ENCODE results near the gene CCDC107.

The CCDC107 gene

GRCh38 chr9:35653611-35654010 is 4.5 kb upstream of the CCDC107 start:
- Histone ChIP-seq H2BK15ac (replicated peaks; ENCODE audit: low read depth) (no peak overlapping the region), H3K79me2 (ENCODE audit: control insufficient read depth, insufficient read depth, low read length) (no peaks in the 10 kb centered on the region), H3K4ac (ENCODE audit: low read depth, low read length) (no peak overlapping the region), H4K5ac (ENCODE audit: low read length) (no peak overlapping the region), H3K4me3 (ENCODE audit: low read length) (no peak overlapping the region), H3K79me1 (ENCODE audit: low read length) (no peaks in the 10 kb centered on the region), H3K4me1 (ENCODE audit: control insufficient read depth, low read depth, low read length) (no peaks in the 10 kb centered on the region), H2BK5ac (ENCODE audit: low read length) (no peak overlapping the region), H3K36me3 (ENCODE audit: control insufficient read depth, insufficient read depth, low read length) (no peaks in the 10 kb centered on the region), H3K27ac (ENCODE audit: low read depth, low read length) (no peak overlapping the region), H3K9ac (ENCODE audit: low read length) (no peak overlapping the region), H4K8ac (ENCODE audit: low read depth, low read length) (no peak overlapping the region), H3K18ac (ENCODE audit: low read length) (no peak overlapping the region), H3K4me2 (ENCODE audit: low read length) (no peak overlapping the region), H3K23ac (ENCODE audit: low read length) (no peak overlapping the region), H2BK120ac (ENCODE audit: low read depth, low read length) (no peak overlapping the region), H3K27me3 (ENCODE audit: insufficient read depth, low read length, poor library complexity) (no peaks in the 10 kb centered on the region), H2AK5ac (ENCODE audit: low read length) (no peak overlapping the region), H3K56ac (ENCODE audit: low read length) (no peak overlapping the region)
- WGBS (ENCODE audit: extremely low coverage, insufficient coverage, low lambda C conversion rate): no CpG with 5 or more reads among the region's 2 CpGs
- DNase-seq: no peak

GRCh38 chr9:35656348-35656747 is 1.7 kb upstream of the CCDC107 start:
- Histone ChIP-seq H3K4me1 (ENCODE audit: control insufficient read depth, low read depth, low read length) (no peaks in the 10 kb centered on the region), H2BK5ac (ENCODE audit: low read length) (no peak overlapping the region), H2AK5ac (ENCODE audit: low read length) (no peak overlapping the region), H3K9ac (ENCODE audit: low read length) (no peak overlapping the region), H3K27me3 (ENCODE audit: insufficient read depth, low read length, poor library complexity) (no peaks in the 10 kb centered on the region), H3K23ac (ENCODE audit: low read length) (no peak overlapping the region), H4K5ac (ENCODE audit: low read length) (no peak overlapping the region), H3K18ac (ENCODE audit: low read length) (no peak overlapping the region), H4K8ac (ENCODE audit: low read depth, low read length) (no peak overlapping the region), H2BK120ac (ENCODE audit: low read depth, low read length) (no peak overlapping the region), H3K36me3 (ENCODE audit: control insufficient read depth, insufficient read depth, low read length) (peaks cover 4% of the 10 kb centered on the region), H3K79me1 (ENCODE audit: low read length) (no peaks in the 10 kb centered on the region), H3K4ac (ENCODE audit: low read depth, low read length) (no peak overlapping the region), H3K79me2 (ENCODE audit: control insufficient read depth, insufficient read depth, low read length) (no peaks in the 10 kb centered on the region), H3K4me3 (ENCODE audit: low read length) (no peak overlapping the region), H2BK15ac (replicated peaks; ENCODE audit: low read depth) (no peak overlapping the region), H3K4me2 (ENCODE audit: low read length) (no peak overlapping the region), H3K56ac (ENCODE audit: low read length) (no peak overlapping the region), H3K27ac (ENCODE audit: low read depth, low read length) (no peak overlapping the region)
- WGBS (ENCODE audit: extremely low coverage, insufficient coverage, low lambda C conversion rate): no CpG with 5 or more reads among the region's 17 CpGs
- no peak for DNase-seq

- Histone ChIP-seq H3K4me3 (ENCODE audit: low read length) (peak overlapping the region; percentile 47), H3K27ac (ENCODE audit: low read depth, low read length) (no peak overlapping the region), H2AK5ac (ENCODE audit: low read length) (no peak overlapping the region), H3K36me3 (ENCODE audit: control insufficient read depth, insufficient read depth, low read length) (peaks cover 4% of the 10 kb centered on the region), H3K4me1 (ENCODE audit: control insufficient read depth, low read depth, low read length) (no peaks in the 10 kb centered on the region), H4K5ac (ENCODE audit: low read length) (no peak overlapping the region), H2BK15ac (replicated peaks; ENCODE audit: low read depth) (no peak overlapping the region), H2BK5ac (ENCODE audit: low read length) (no peak overlapping the region), H3K4ac (ENCODE audit: low read depth, low read length) (no peak overlapping the region), H3K79me2 (ENCODE audit: control insufficient read depth, insufficient read depth, low read length) (no peaks in the 10 kb centered on the region), H3K79me1 (ENCODE audit: low read length) (no peaks in the 10 kb centered on the region), H3K9ac (ENCODE audit: low read length) (peak overlapping the region; percentile 76), H3K4me2 (ENCODE audit: low read length) (peak overlapping the region; percentile 92), H2BK120ac (ENCODE audit: low read depth, low read length) (no peak overlapping the region), H4K8ac (ENCODE audit: low read depth, low read length) (no peak overlapping the region), H3K27me3 (ENCODE audit: insufficient read depth, low read length, poor library complexity) (no peaks in the 10 kb centered on the region), H3K18ac (ENCODE audit: low read length) (no peak overlapping the region), H3K23ac (ENCODE audit: low read length) (no peak overlapping the region), H3K56ac (ENCODE audit: low read length) (peak overlapping the region; percentile 80)
- WGBS (ENCODE audit: extremely low coverage, insufficient coverage, low lambda C conversion rate): no CpG with 5 or more reads among the region's 25 CpGs
- no peak for DNase-seq
These were observed 1.1 kb upstream of the CCDC107 start for GRCh38 chr9:35656831-35657545.

GRCh38 chr9:35657546-35658136 is 451 bp upstream of the CCDC107 start, which contains the start of gene RMRP:
Gene RMRP, minus strand, starts transcription at chr9:35658019.
- Histone ChIP-seq H4K5ac (ENCODE audit: low read length) (no peak within 1 kb of the TSS), H2AK5ac (ENCODE audit: low read length) (no peak within 1 kb of the TSS), H3K23ac (ENCODE audit: low read length) (no peak within 1 kb of the TSS), H3K9ac (ENCODE audit: low read length) (peak within 1 kb of the TSS; percentile 91), H3K79me2 (ENCODE audit: control insufficient read depth, insufficient read depth, low read length) (no peaks in the 10 kb centered on the region), H3K36me3 (ENCODE audit: control insufficient read depth, insufficient read depth, low read length) (peaks cover 4% of the 10 kb centered on the region), H3K56ac (ENCODE audit: low read length) (peak within 1 kb of the TSS; percentile 96), H3K79me1 (ENCODE audit: low read length) (peaks cover 2% of the 10 kb centered on the region), H2BK15ac (replicated peaks; ENCODE audit: low read depth) (no peak within 1 kb of the TSS), H2BK120ac (ENCODE audit: low read depth, low read length) (no peak within 1 kb of the TSS), H3K27me3 (ENCODE audit: insufficient read depth, low read length, poor library complexity) (no peaks in the 10 kb centered on the region), H3K4me2 (ENCODE audit: low read length) (peak within 1 kb of the TSS; percentile 92), H2BK5ac (ENCODE audit: low read length) (peak within 1 kb of the TSS; percentile 31), H3K4me1 (ENCODE audit: control insufficient read depth, low read depth, low read length) (no peaks in the 10 kb centered on the region), H3K27ac (ENCODE audit: low read depth, low read length) (peak within 1 kb of the TSS; percentile 41), H3K4ac (ENCODE audit: low read depth, low read length) (peak within 1 kb of the TSS; percentile 73), H4K8ac (ENCODE audit: low read depth, low read length) (no peak within 1 kb of the TSS), H3K4me3 (ENCODE audit: low read length) (peak within 1 kb of the TSS; percentile 80), H3K18ac (ENCODE audit: low read length) (peak within 1 kb of the TSS; percentile 62)
- WGBS (ENCODE audit: extremely low coverage, insufficient coverage, low lambda C conversion rate): no CpG with 5 or more reads among the region's 42 CpGs
- DNase-seq: peak; percentile 100

GRCh38 chr9:35658968-35659220 is 802 bp downstream of the CCDC107 start:
- H2AK5ac ChIP-seq (ENCODE audit: low read length): no peak overlapping the region
- H3K4me3 ChIP-seq (ENCODE audit: low read length): peak overlapping the region; percentile 80
- no peak overlapping the region for H3K27ac ChIP-seq (ENCODE audit: low read depth, low read length)
- H2BK15ac ChIP-seq (replicated peaks; ENCODE audit: low read depth): no peak overlapping the region
- H2BK120ac ChIP-seq (ENCODE audit: low read depth, low read length): no peak overlapping the region
- H3K4ac ChIP-seq (ENCODE audit: low read depth, low read length): no peak overlapping the region
- H3K18ac ChIP-seq (ENCODE audit: low read length): no peak overlapping the region
- no peaks in the 10 kb centered on the region for H3K27me3 ChIP-seq (ENCODE audit: insufficient read depth, low read length, poor library complexity)
- peak; percentile 30 for DNase-seq
- H3K4me2 ChIP-seq (ENCODE audit: low read length): peak overlapping the region; percentile 14
- H2BK5ac ChIP-seq (ENCODE audit: low read length): no peak overlapping the region
- WGBS (ENCODE audit: extremely low coverage, insufficient coverage, low lambda C conversion rate): no CpG with 5 or more reads among the region's 2 CpGs
- H3K56ac ChIP-seq (ENCODE audit: low read length): peak overlapping the region; percentile 96
- no peaks in the 10 kb centered on the region for H3K79me2 ChIP-seq (ENCODE audit: control insufficient read depth, insufficient read depth, low read length)
- H4K8ac ChIP-seq (ENCODE audit: low read depth, low read length): no peak overlapping the region
- H3K23ac ChIP-seq (ENCODE audit: low read length): no peak overlapping the region
- peak overlapping the region; percentile 91 for H3K9ac ChIP-seq (ENCODE audit: low read length)
- H3K79me1 ChIP-seq (ENCODE audit: low read length): peaks cover 6% of the 10 kb centered on the region
- H4K5ac ChIP-seq (ENCODE audit: low read length): no peak overlapping the region
- no peaks in the 10 kb centered on the region for H3K4me1 ChIP-seq (ENCODE audit: control insufficient read depth, low read depth, low read length)
- H3K36me3 ChIP-seq (ENCODE audit: control insufficient read depth, insufficient read depth, low read length): peaks cover 6% of the 10 kb centered on the region

GRCh38 chr9:35659340-35659739 is 1.2 kb downstream of the CCDC107 start:
- Histone ChIP-seq H3K4me2 (ENCODE audit: low read length) (no peak overlapping the region), H3K4me3 (ENCODE audit: low read length) (no peak overlapping the region), H3K79me2 (ENCODE audit: control insufficient read depth, insufficient read depth, low read length) (no peaks in the 10 kb centered on the region), H3K9ac (ENCODE audit: low read length) (no peak overlapping the region), H3K27me3 (ENCODE audit: insufficient read depth, low read length, poor library complexity) (no peaks in the 10 kb centered on the region), H2BK120ac (ENCODE audit: low read depth, low read length) (no peak overlapping the region), H3K4me1 (ENCODE audit: control insufficient read depth, low read depth, low read length) (peaks cover 4% of the 10 kb centered on the region), H3K27ac (ENCODE audit: low read depth, low read length) (no peak overlapping the region), H3K23ac (ENCODE audit: low read length) (no peak overlapping the region), H3K56ac (ENCODE audit: low read length) (no peak overlapping the region), H2AK5ac (ENCODE audit: low read length) (no peak overlapping the region), H3K79me1 (ENCODE audit: low read length) (peaks cover 10% of the 10 kb centered on the region), H3K18ac (ENCODE audit: low read length) (no peak overlapping the region), H3K4ac (ENCODE audit: low read depth, low read length) (no peak overlapping the region), H4K8ac (ENCODE audit: low read depth, low read length) (no peak overlapping the region), H3K36me3 (ENCODE audit: control insufficient read depth, insufficient read depth, low read length) (peaks cover 6% of the 10 kb centered on the region), H2BK15ac (replicated peaks; ENCODE audit: low read depth) (no peak overlapping the region), H2BK5ac (ENCODE audit: low read length) (no peak overlapping the region), H4K5ac (ENCODE audit: low read length) (no peak overlapping the region)
- DNase-seq: no peak
- WGBS (ENCODE audit: extremely low coverage, insufficient coverage, low lambda C conversion rate): no CpG with 5 or more reads among the region's 3 CpGs
